MM.1S (cell line): ENCODE measurements around the gene GABRP.

Experiments
- CTCF ChIP-seq: fragments of 300-600 bp; sonication (generic); IDR thresholded peaks from 2 replicates; pipeline ENCODE4 v1.5.1; 2016; ENCODE audit warnings: antibody characterized with exemption, low read length, mixed read lengths
- EZH2 ChIP-seq: fragments of 300-600 bp; sonication (generic); optimal IDR thresholded peaks from 2 replicates; pipeline ENCODE3; 2017; ENCODE audit warnings: low read depth, mild to moderate bottlenecking, antibody characterized with exemption, low read length, mixed read lengths

- TF ChIP-seq CTCF, result no peak
- no peak for TF ChIP-seq EZH2
These were observed 71.0 kb downstream of the GABRP start for GRCh38 chr5:170854566-170854965.
